HL-60 (cell line): ENCODE results near the gene CFAP61.

Source experiments
- CTCF ChIP-seq: IDR thresholded peaks from one replicate; pipeline ENCODE4 v1.5.1; 2011; ENCODE audit warnings: low read length, control low read depth, inconsistent platforms; ENCODE audit not compliant: insufficient read depth
- POLR2AphosphoS5 ChIP-seq: IDR thresholded peaks from 2 replicates; pipeline ENCODE4 v1.6.1; 2012; ENCODE audit warnings: low read depth
- SPI1 ChIP-seq: IDR thresholded peaks from 2 replicates; pipeline ENCODE4 v1.6.1; 2012; ENCODE audit warnings: low read depth, mild to moderate bottlenecking, borderline replicate concordance

GRCh38 chr20:20364593-20365479 lies 312.5 kb downstream of the CFAP61 start:
- TF ChIP-seq CTCF (no peak), POLR2AphosphoS5 (no peak), SPI1 (no peak)
